SU-DHL-6 (cell line): Measurements from ENCODE around the gene IDI2.

ENCODE experiments used
- H2AFZ ChIP-seq: fragments of 200-600 bp; sonication (generic); 2 replicates; pipeline ENCODE4 v1.6.1; 2014; ENCODE audit warnings: low read depth, mild to moderate bottlenecking, moderate library complexity, mixed read lengths, antibody characterized with exemption, low read length; ENCODE audit not compliant: severe bottlenecking
- H3F3A ChIP-seq: fragments of 200-600 bp; shearing (Covaris generic); 2 replicates; pipeline ENCODE4 v1.6.0; 2016; ENCODE audit warnings: antibody characterized with exemption, mild to moderate bottlenecking; ENCODE audit not compliant: insufficient read depth
- H3K27ac ChIP-seq: fragments of 200-600 bp; sonication (generic); 2 replicates; pipeline ENCODE4 v1.5.1; 2016; ENCODE audit warnings: low read depth, mild to moderate bottlenecking, low read length, moderate library complexity, mixed read lengths
- H3K27me3 ChIP-seq: fragments of 200-600 bp; sonication (generic), shearing (Covaris generic); 2 replicates; pipeline ENCODE4 v1.6.0; 2014; ENCODE audit warnings: mild to moderate bottlenecking, low read length
- H3K36me3 ChIP-seq: fragments of 200-600 bp; sonication (generic); 2 replicates; pipeline ENCODE4 v1.6.1; 2014; ENCODE audit warnings: mild to moderate bottlenecking, low read length, mixed read lengths
- H3K4me2 ChIP-seq: fragments of 300-600, 200-600 bp; shearing (Covaris generic), sonication (generic); 2 replicates; pipeline ENCODE4 v1.6.0; 2014; ENCODE audit warnings: low read length, low read depth, mild to moderate bottlenecking; ENCODE audit not compliant: poor library complexity, severe bottlenecking
- H3K4me3 ChIP-seq: fragments of 200-600 bp; sonication (generic); 2 replicates; pipeline ENCODE4 v1.5.1; 2014; ENCODE audit warnings: antibody characterized with exemption, low read length, mild to moderate bottlenecking, mixed read lengths; ENCODE audit not compliant: insufficient read depth, poor library complexity, severe bottlenecking
- H3K79me2 ChIP-seq: fragments of 200-600 bp; sonication (generic); 2 replicates; pipeline ENCODE4 v1.6.1; 2014; ENCODE audit warnings: mild to moderate bottlenecking, low read length, moderate library complexity; ENCODE audit not compliant: insufficient read depth
- H3K9ac ChIP-seq: fragments of 200-600 bp; sonication (generic); 2 replicates; pipeline ENCODE4 v1.7.0; 2014; ENCODE audit warnings: mild to moderate bottlenecking, low read length
- H3K9me2 ChIP-seq: fragments of 200-600 bp; sonication (generic); replicated peaks from 2 replicates; pipeline ENCODE4 v1.6.1; 2014; ENCODE audit warnings: low read length; ENCODE audit not compliant: insufficient read depth
- H3K9me3 ChIP-seq: fragments of 200-600 bp; sonication (generic); 2 replicates; pipeline ENCODE4 v1.6.1; 2014; ENCODE audit warnings: low read length, mixed read lengths; ENCODE audit not compliant: insufficient read depth
- H4K20me1 ChIP-seq: fragments of 200-600 bp; sonication (generic); 2 replicates; pipeline ENCODE4 v1.6.1; 2014; ENCODE audit warnings: low read depth, mild to moderate bottlenecking, antibody characterized with exemption, low read length, moderate library complexity, mixed read lengths
- CTCF ChIP-seq: fragments of 200-600 bp; sonication (generic); IDR thresholded peaks from one replicate; pipeline ENCODE4 v1.5.1; 2017; ENCODE audit warnings: antibody characterized with exemption, mild to moderate bottlenecking, low read length, moderate library complexity; ENCODE audit not compliant: insufficient read depth, poor library complexity, severe bottlenecking
- EZH2phosphoT487 ChIP-seq: fragments of 200-600 bp; sonication (generic), shearing (Covaris generic); conservative IDR thresholded peaks from 2 replicates; pipeline ENCODE4 v1.6.1; 2018; ENCODE audit warnings: mild to moderate bottlenecking, antibody characterized with exemption, low read length, moderate library complexity, mixed read lengths

Gene IDI2

GRCh38 chr10:1025683-1026082 is at the start of gene IDI2:
Gene IDI2 (minus strand): TSS chr10:1025859. CDS start chr10:1024723, 1,136 bp downstream.
- Histone ChIP-seq H2AFZ (no peak within 1 kb of the TSS), H3F3A (no peaks in the 10 kb centered on the region), H3K9me3 (no peaks in the 10 kb centered on the region), H3K9me2 (no peaks in the 10 kb centered on the region), H3K27me3 (no peaks in the 10 kb centered on the region), H3K27ac (no peak within 1 kb of the TSS), H4K20me1 (no peaks in the 10 kb centered on the region), H3K4me3 (no peak within 1 kb of the TSS), H3K79me2 (no peaks in the 10 kb centered on the region), H3K36me3 (no peaks in the 10 kb centered on the region), H3K9ac (no peak within 1 kb of the TSS), H3K4me2 (no peak within 1 kb of the TSS)
- no peak for TF ChIP-seq EZH2phosphoT487
- TF ChIP-seq CTCF: no peak

GRCh38 chr10:1074748-1075308 is 49.2 kb upstream of the IDI2 start:
- no peaks in the 10 kb centered on the region for H3K9me3 ChIP-seq
- H3K27me3 ChIP-seq: no peaks in the 10 kb centered on the region
- H3K27ac ChIP-seq: no peak overlapping the region
- H3K9me2 ChIP-seq: no peaks in the 10 kb centered on the region
- H3K4me2 ChIP-seq: no peak overlapping the region
- H2AFZ ChIP-seq: no peak overlapping the region
- peaks cover 12% of the 10 kb centered on the region; the same call in 1 of the 2 replicates for H3K36me3 ChIP-seq
- H3K4me3 ChIP-seq: no peak overlapping the region
- H4K20me1 ChIP-seq: no peaks in the 10 kb centered on the region; the same call in 1 of the 2 replicates
- TF ChIP-seq EZH2phosphoT487 (no peak), CTCF (no peak)
- no peak overlapping the region for H3K9ac ChIP-seq
- H3K79me2 ChIP-seq: peaks cover 7% of the 10 kb centered on the region; the same call in 1 of the 2 replicates
- no peaks in the 10 kb centered on the region for H3F3A ChIP-seq

GRCh38 chr10:1074052-1074747 is 48.5 kb upstream of the IDI2 start:
- Histone ChIP-seq H3K27ac (no peak overlapping the region), H3K4me3 (no peak overlapping the region), H2AFZ (no peak overlapping the region), H3K79me2 (peaks cover 7% of the 10 kb centered on the region; the same call in 1 of the 2 replicates), H3K4me2 (no peak overlapping the region), H3K9me2 (no peaks in the 10 kb centered on the region), H4K20me1 (no peaks in the 10 kb centered on the region; the same call in 1 of the 2 replicates), H3K27me3 (no peaks in the 10 kb centered on the region), H3K9ac (no peak overlapping the region), H3K9me3 (no peaks in the 10 kb centered on the region), H3F3A (no peaks in the 10 kb centered on the region), H3K36me3 (peaks cover 12% of the 10 kb centered on the region; the same call in 1 of the 2 replicates)
- TF ChIP-seq CTCF (no peak), EZH2phosphoT487 (no peak)
